ENCODE results near the gene HIP1.

- no peak for TF ChIP-seq CTCF (IDR thresholded peaks at IDR 0.05)
- TF ChIP-seq POLR2A (IDR thresholded peaks at IDR 0.05): no peak
Observed at GRCh38 chr7:75735581-75736350, 3.0 kb downstream of the HIP1 start.

Data from esophagus squamous epithelium (tissue), 4 donors.